H9 (cell line): ENCODE measurements around the gene ACER1. TPM values are rescaled to one million over a fixed set of nuclear protein-coding genes. Genes with fewer than 3 reads are reported as not detected.

Experiments
- DNase-seq: peaks from one replicate; pipeline ENCODE4 v3.0.0-alpha.2; 2017
- H2AFZ ChIP-seq: one replicate; pipeline ENCODE4 v1.6.1; 2013; ENCODE audit warnings: mild to moderate bottlenecking, low read length, control low read depth, moderate library complexity
- H2AK5ac ChIP-seq: 2 replicates; pipeline ENCODE4 v1.6.1; 2013; ENCODE audit warnings: low read length, control low read depth, mixed read lengths; ENCODE audit not compliant: insufficient read length
- H2BK120ac ChIP-seq: one replicate; pipeline ENCODE4 v1.6.1; 2013; ENCODE audit warnings: low read depth, mild to moderate bottlenecking, low read length, control low read depth, inconsistent platforms; ENCODE audit not compliant: poor library complexity, severe bottlenecking
- H2BK12ac ChIP-seq: 2 replicates; pipeline ENCODE4 v1.6.1; 2013; ENCODE audit warnings: low read length, control low read depth, mixed read lengths, low read depth; ENCODE audit not compliant: insufficient read length
- H2BK15ac ChIP-seq: 2 replicates; pipeline ENCODE4 v1.6.1; 2013; ENCODE audit warnings: low read depth, low read length, control low read depth
- H2BK20ac ChIP-seq: one replicate; pipeline ENCODE4 v1.6.1; 2013; ENCODE audit warnings: low read depth, mild to moderate bottlenecking, low read length, control low read depth, inconsistent platforms; ENCODE audit not compliant: poor library complexity, severe bottlenecking
- H2BK5ac ChIP-seq: 2 replicates; pipeline ENCODE4 v1.6.1; 2013; ENCODE audit warnings: low read length, control low read depth, mixed read lengths; ENCODE audit not compliant: insufficient read length
- H3K14ac ChIP-seq: 2 replicates; pipeline ENCODE4 v1.6.1; 2013; ENCODE audit warnings: low read length, control low read depth; ENCODE audit not compliant: insufficient read depth
- H3K18ac ChIP-seq: 2 replicates; pipeline ENCODE4 v1.6.1; 2013; ENCODE audit warnings: low read depth, mild to moderate bottlenecking, mixed read lengths, low read length, control low read depth; ENCODE audit not compliant: insufficient read length
- H3K23ac ChIP-seq: 2 replicates; pipeline ENCODE4 v1.6.1; 2013; ENCODE audit warnings: low read length, control low read depth, mixed read lengths, low read depth; ENCODE audit not compliant: insufficient read length
- H3K23me2 ChIP-seq: 2 replicates; pipeline ENCODE4 v1.6.1; 2013; ENCODE audit warnings: low read depth, mild to moderate bottlenecking, mixed read lengths, low read length, control low read depth; ENCODE audit not compliant: insufficient read length, poor library complexity, severe bottlenecking
- H3K27ac ChIP-seq: 2 replicates; pipeline ENCODE4 v1.5.1; 2013; ENCODE audit warnings: low read length, control low read depth, mixed read lengths, low read depth; ENCODE audit not compliant: insufficient read length
- H3K27me3 ChIP-seq: 2 replicates; pipeline ENCODE4 v1.6.1; 2013; ENCODE audit warnings: low read length, control low read depth, inconsistent platforms; ENCODE audit not compliant: insufficient read depth
- H3K4ac ChIP-seq: 2 replicates; pipeline ENCODE4 v1.6.1; 2013; ENCODE audit warnings: low read depth, mild to moderate bottlenecking, control low read depth, inconsistent platforms, low read length, moderate library complexity
- H3K4me1 ChIP-seq: 2 replicates; pipeline ENCODE4 v1.6.1; 2013; ENCODE audit warnings: low read length, control low read depth, inconsistent platforms; ENCODE audit not compliant: insufficient read depth
- H3K4me2 ChIP-seq: 2 replicates; pipeline ENCODE4 v1.6.1; 2013; ENCODE audit warnings: low read length, control low read depth, mixed read lengths; ENCODE audit not compliant: insufficient read length, insufficient read depth
- H3K56ac ChIP-seq: 2 replicates; pipeline ENCODE4 v1.6.1; 2013; ENCODE audit warnings: low read depth, mild to moderate bottlenecking, mixed read lengths, low read length, control low read depth; ENCODE audit not compliant: insufficient read length
- H3K79me1 ChIP-seq: 2 replicates; pipeline ENCODE4 v1.6.1; 2013; ENCODE audit warnings: low read depth, mild to moderate bottlenecking, moderate library complexity, low read length, control low read depth, inconsistent platforms; ENCODE audit not compliant: insufficient read depth, poor library complexity, severe bottlenecking
- H3K79me2 ChIP-seq: 2 replicates; pipeline ENCODE4 v1.6.1; 2013; ENCODE audit warnings: low read length, control low read depth, inconsistent platforms; ENCODE audit not compliant: insufficient read depth
- H3K9ac ChIP-seq: 2 replicates; pipeline ENCODE4 v1.6.1; 2013; ENCODE audit warnings: low read length, control low read depth, mixed read lengths; ENCODE audit not compliant: insufficient read length; ENCODE audit errors: extremely low read depth
- H3K9me3 ChIP-seq: one replicate; pipeline ENCODE4 v1.6.1; 2013; ENCODE audit warnings: low read depth, low read length, inconsistent platforms; ENCODE audit not compliant: control insufficient read depth
- H3T11ph ChIP-seq: one replicate; pipeline ENCODE4 v1.6.1; 2013; ENCODE audit warnings: mild to moderate bottlenecking, low read length, control low read depth, inconsistent platforms
- H4K20me1 ChIP-seq: one replicate; pipeline ENCODE4 v1.6.1; 2013; ENCODE audit not compliant: control insufficient read depth, insufficient read length, insufficient read depth
- H4K5ac ChIP-seq: 2 replicates; pipeline ENCODE4 v1.6.1; 2013; ENCODE audit warnings: low read depth, mild to moderate bottlenecking, mixed read lengths, low read length, control low read depth; ENCODE audit not compliant: insufficient read length
- H4K8ac ChIP-seq: replicated peaks from 2 replicates; pipeline ENCODE4 v1.6.1; 2013; ENCODE audit warnings: low read length, control low read depth, mixed read lengths, low read depth; ENCODE audit not compliant: insufficient read length
- H4K91ac ChIP-seq: 2 replicates; pipeline ENCODE4 v1.6.1; 2013; ENCODE audit warnings: low read depth, mild to moderate bottlenecking, moderate library complexity, mixed read lengths, low read length, control low read depth; ENCODE audit not compliant: insufficient read length
- H3K27ac Mint-ChIP-seq, 3 experiments: 2 replicates in 2 of 3; 3 replicates in 1 of 3; pipeline ENCODE4 v1.8.0; 2020 to 2021; ENCODE audit warnings: mixed read lengths in 3 of 3, mild to moderate bottlenecking in 1 of 3, moderate library complexity in 1 of 3
- H3K27me3 Mint-ChIP-seq: 2 replicates; pipeline ENCODE4 v1.8.0; 2021; ENCODE audit warnings: low read depth, mild to moderate bottlenecking, moderate library complexity, mixed read lengths
- H3K36me3 Mint-ChIP-seq, 3 experiments: 2 replicates in 2 of 3; 3 replicates in 1 of 3; pipeline ENCODE4 v1.8.0; 2020 to 2021; ENCODE audit warnings: low read depth in 3 of 3, mixed read lengths in 3 of 3; ENCODE audit not compliant: insufficient read depth in 1 of 3
- H3K4me1 Mint-ChIP-seq, 2 experiments: 2 replicates each; pipeline ENCODE4 v1.8.0; 2020; ENCODE audit warnings: mixed read lengths in 2 of 2
- H3K4me3 Mint-ChIP-seq, 2 experiments: 2 replicates in 1 of 2; 3 replicates in 1 of 2; pipeline ENCODE4 v1.8.0; 2020 to 2021; ENCODE audit warnings: mild to moderate bottlenecking in 2 of 2, mixed read lengths in 2 of 2, moderate library complexity in 1 of 2
- H3K9me3 Mint-ChIP-seq, 2 experiments: 2 replicates in 1 of 2; 3 replicates in 1 of 2; pipeline ENCODE4 v1.8.0; 2020; ENCODE audit warnings: mild to moderate bottlenecking in 2 of 2, mixed read lengths in 2 of 2, moderate library complexity in 1 of 2
- CTCF ChIP-seq: fragments of 200-600 bp; sonication (generic); conservative IDR thresholded peaks from 3 replicates; pipeline ENCODE4 v1.8.0; 2021; ENCODE audit warnings: antibody characterized with exemption, mild to moderate bottlenecking
- WGBS: extraction: QIAGEN DNeasy Blood & Tissue Kit; methylation state at CpG from one replicate; pipeline ENCODE4 v1.1.7; 2013; ENCODE audit warnings: missing lambda C conversion rate, low lambda C conversion rate, mixed read lengths; ENCODE audit not compliant: insufficient read length; ENCODE audit errors: extremely low coverage; 5-methylcytosine and 5-hydroxymethylcytosine counted together
- total RNA-seq: library from RNA; stranded (reverse); gene quantifications from 2 replicates; pipeline ENCODE4 v1.2.1, GENCODE V29; 2021

ACER1 gene
- total RNA-seq, 1 experiment from 2014 or later: not detected

- H3K14ac ChIP-seq: no peak overlapping the region
- H3K23me2 ChIP-seq: no peaks in the 10 kb centered on the region
- no peak for TF ChIP-seq CTCF
- no peak overlapping the region for H3K4ac ChIP-seq
- Mint-ChIP-seq H3K27me3 (no peaks in the 10 kb centered on the region), H3K4me3 (no peak overlapping the region), H3K36me3 (peaks cover 42 to 59% (median 54%) of the 10 kb centered on the region in 3 experiments), H3K4me1 (peaks cover 4 to 10% of the 10 kb centered on the region in 2 experiments; a peak in 2 of 4 replicates), H3K27ac (no peak overlapping the region), H3K9me3 (peaks cover 4% of the 10 kb centered on the region in 2 experiments; a peak in 4 of 5 replicates)
- no peaks in the 10 kb centered on the region for H3K4me1 ChIP-seq
- H2BK20ac ChIP-seq: no peak overlapping the region
- H3K79me1 ChIP-seq: no peaks in the 10 kb centered on the region
- H3K56ac ChIP-seq: no peak overlapping the region
- H2AK5ac ChIP-seq: no peak overlapping the region
- no peak overlapping the region for H2BK12ac ChIP-seq
- H4K20me1 ChIP-seq: no peaks in the 10 kb centered on the region
- no peak overlapping the region for H4K8ac ChIP-seq
- H3K27me3 ChIP-seq: no peaks in the 10 kb centered on the region
- H3K9me3 ChIP-seq: no peaks in the 10 kb centered on the region
- DNase-seq: no peak
- no peaks in the 10 kb centered on the region for H3K79me2 ChIP-seq
- no CpG with 5 or more reads among the region's 3 CpGs for WGBS
- no peak overlapping the region for H3K27ac ChIP-seq
- H3K18ac ChIP-seq: no peak overlapping the region
- H3K9ac ChIP-seq: no peak overlapping the region
- no peak overlapping the region for H4K91ac ChIP-seq
- no peak overlapping the region for H4K5ac ChIP-seq
- H2AFZ ChIP-seq: no peak overlapping the region
- no peak overlapping the region for H3T11ph ChIP-seq
- no peak overlapping the region for H3K23ac ChIP-seq
- H3K4me2 ChIP-seq: no peak overlapping the region
- H2BK120ac ChIP-seq: no peak overlapping the region
- H2BK15ac ChIP-seq: no peak overlapping the region
- no peak overlapping the region for H2BK5ac ChIP-seq
Observed at GRCh38 chr19:6379744-6380143, 46.3 kb upstream of the ACER1 start.
